OCI-LY3 (cell line): Measurements from ENCODE around the gene SMARCA1.

Source experiments
- CTCF ChIP-seq: fragments of 200-600, 300-600 bp; sonication (generic); IDR thresholded peaks from 2 replicates; pipeline ENCODE4 v1.5.1; 2014; ENCODE audit warnings: antibody characterized with exemption, low read length, low read depth
- EZH2phosphoT487 ChIP-seq: fragments of 200-600 bp; shearing (Covaris generic); IDR thresholded peaks from 2 replicates; pipeline ENCODE4 v1.6.1; 2018; ENCODE audit warnings: antibody characterized with exemption, mixed run types, low read depth

GRCh38 chrX:129523079-129523911, at the start of gene SMARCA1:
- TF ChIP-seq CTCF: no peak
- no peak for TF ChIP-seq EZH2phosphoT487
